ENCODE measurements around the gene TLE4.

Gene TLE4

GRCh38 chr9:79694676-79695400 is 123.1 kb downstream of the TLE4 start:
- no peak for DNase-seq

GRCh38 chr9:79695531-79696175 is 123.9 kb downstream of the TLE4 start:
- no peak for DNase-seq

- DNase-seq: no peak
Observed at GRCh38 chr9:79698967-79699366, 127.2 kb downstream of the TLE4 start.

GRCh38 chr9:79699479-79699878 is 127.7 kb downstream of the TLE4 start:
- no peak for DNase-seq

- no peak for DNase-seq
Observed at GRCh38 chr9:79700607-79701360, 129.0 kb downstream of the TLE4 start.

GRCh38 chr9:79701651-79702050 is 129.9 kb downstream of the TLE4 start:
- no peak for DNase-seq

- no peak for DNase-seq
Observed at GRCh38 chr9:79705704-79706103, 133.9 kb downstream of the TLE4 start.

GRCh38 chr9:79706512-79706911 is 134.7 kb downstream of the TLE4 start:
- no peak for DNase-seq

- DNase-seq: no peak
Observed at GRCh38 chr9:79707589-79707988, 135.8 kb downstream of the TLE4 start.

GRCh38 chr9:79708541-79708940 is 136.8 kb downstream of the TLE4 start:
- DNase-seq: no peak

GRCh38 chr9:79709743-79710674 is 138.2 kb downstream of the TLE4 start:
- DNase-seq: no peak

GRCh38 chr9:79711874-79712273 is 140.1 kb downstream of the TLE4 start:
- DNase-seq: no peak

GRCh38 chr9:79719021-79719420 is 147.3 kb downstream of the TLE4 start:
- no peak for DNase-seq

- DNase-seq: no peak
Observed at GRCh38 chr9:79719989-79720388, 148.2 kb downstream of the TLE4 start.

- DNase-seq: no peak
Observed at GRCh38 chr9:79731171-79731890, 159.6 kb downstream of the TLE4 start.

- DNase-seq: no peak
Observed at GRCh38 chr9:79735023-79735779, 163.4 kb downstream of the TLE4 start.

GRCh38 chr9:79736051-79736450 is 164.3 kb downstream of the TLE4 start:
- DNase-seq: no peak

- DNase-seq: no peak
Observed at GRCh38 chr9:79741381-79741780, 169.6 kb downstream of the TLE4 start.

GRCh38 chr9:79742110-79742721 is 170.5 kb downstream of the TLE4 start:
- no peak for DNase-seq

- DNase-seq: no peak
Observed at GRCh38 chr9:79744521-79744920, 172.8 kb downstream of the TLE4 start.

All from stimulated activated CD4-positive, alpha-beta T cell treated with anti-CD3 and anti-CD28 coated beads, Interleukin-4, amount 100 ng/mL, for 24 hours (primary cell).